HG03066 (cell line): ENCODE measurements around the gene CDK5.
"Not testable (repeated sequence)": the region's sequence is repeated elsewhere in the genome, so short reads cannot be mapped to it uniquely, and the experiment has no call there.

ENCODE experiments used
- ATAC-seq: cut with Tn5 transposase; IDR thresholded peaks from one replicate; pipeline ENCODE4 v1.9.1; 2021; ENCODE audit warnings: low read depth; ENCODE audit not compliant: unreplicated experiment

The CDK5 gene

GRCh38 chr7:151018421-151019129 is 39.1 kb downstream of the CDK5 start:
- no peak for ATAC-seq

- no peak for ATAC-seq
Observed at GRCh38 chr7:151017953-151018420, 39.7 kb downstream of the CDK5 start.

- ATAC-seq = no peak
Observed at GRCh38 chr7:151017370-151017952, 40.2 kb downstream of the CDK5 start.

DNA sequence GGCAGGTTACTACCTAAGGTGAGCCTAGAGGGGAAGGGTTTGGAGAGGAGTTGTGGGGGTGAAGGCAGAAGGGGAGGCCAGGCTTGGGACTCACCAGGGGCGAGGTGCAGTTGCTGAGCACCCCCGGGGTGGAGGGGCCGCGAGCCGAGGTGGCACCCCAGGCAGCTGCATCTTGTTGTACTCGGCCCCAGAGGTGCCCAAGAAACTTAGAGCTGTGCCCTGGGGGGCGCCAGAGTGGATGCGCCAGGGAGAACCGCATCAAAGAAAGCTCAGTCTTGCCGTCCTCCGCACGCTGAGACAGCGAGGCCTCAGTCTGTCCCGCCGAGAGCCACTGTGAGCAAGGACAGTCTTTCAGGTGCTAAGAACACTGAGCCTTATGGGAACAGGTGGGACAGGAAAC is 40.8 kb downstream of the CDK5 start:
- ATAC-seq = no peak

DNA sequence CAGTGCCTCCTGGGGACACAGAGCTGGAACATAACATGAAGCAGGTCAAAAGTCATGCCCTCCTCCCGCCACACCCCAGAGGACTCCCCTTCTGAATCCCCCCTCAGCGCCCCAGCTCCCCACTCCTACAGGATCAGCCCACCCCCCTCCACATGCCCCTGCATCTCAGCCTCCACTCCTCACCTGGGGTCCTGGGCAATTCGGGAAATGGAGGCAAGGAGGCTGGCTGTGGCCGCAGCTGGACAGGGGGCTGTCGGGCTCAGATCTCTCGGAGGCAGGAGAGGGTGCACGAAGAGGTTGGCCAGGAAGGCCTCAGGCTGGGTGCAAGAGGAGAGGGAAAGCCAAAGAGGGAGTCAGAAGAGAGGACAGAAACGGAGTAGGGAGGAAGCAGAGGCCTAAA is 41.2 kb downstream of the CDK5 start:
- ATAC-seq = no peak

GRCh38 chr7:151015967-151016366 is 41.7 kb downstream of the CDK5 start:
- no peak for ATAC-seq

GRCh38 chr7:151014950-151015349 is 42.7 kb downstream of the CDK5 start:
- no peak for ATAC-seq

DNA sequence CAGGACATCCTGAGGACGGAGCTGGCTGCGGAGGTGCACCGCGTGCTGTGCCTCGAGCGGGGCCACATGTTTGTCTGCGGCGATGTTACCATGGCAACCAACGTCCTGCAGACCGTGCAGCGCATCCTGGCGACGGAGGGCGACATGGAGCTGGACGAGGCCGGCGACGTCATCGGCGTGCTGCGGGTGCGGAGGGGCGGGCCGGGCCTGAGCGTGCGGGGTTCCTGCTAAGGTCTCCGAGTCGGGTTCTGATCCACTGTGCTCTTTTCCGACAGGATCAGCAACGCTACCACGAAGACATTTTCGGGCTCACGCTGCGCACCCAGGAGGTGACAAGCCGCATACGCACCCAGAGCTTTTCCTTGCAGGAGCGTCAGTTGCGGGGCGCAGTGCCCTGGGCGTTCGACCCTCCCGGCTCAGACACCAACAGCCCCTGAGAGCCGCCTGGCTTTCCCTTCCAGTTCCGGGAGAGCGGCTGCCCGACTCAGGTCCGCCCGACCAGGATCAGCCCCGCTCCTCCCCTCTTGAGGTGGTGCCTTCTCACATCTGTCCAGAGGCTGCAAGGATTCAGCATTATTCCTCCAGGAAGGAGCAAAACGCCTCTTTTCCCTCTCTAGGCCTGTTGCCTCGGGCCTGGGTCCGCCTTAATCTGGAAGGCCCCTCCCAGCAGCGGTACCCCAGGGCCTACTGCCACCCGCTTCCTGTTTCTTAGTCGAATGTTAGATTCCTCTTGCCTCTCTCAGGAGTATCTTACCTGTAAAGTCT is 43.8 kb downstream of the CDK5 start:
- ATAC-seq = peak; percentile 54

DNA sequence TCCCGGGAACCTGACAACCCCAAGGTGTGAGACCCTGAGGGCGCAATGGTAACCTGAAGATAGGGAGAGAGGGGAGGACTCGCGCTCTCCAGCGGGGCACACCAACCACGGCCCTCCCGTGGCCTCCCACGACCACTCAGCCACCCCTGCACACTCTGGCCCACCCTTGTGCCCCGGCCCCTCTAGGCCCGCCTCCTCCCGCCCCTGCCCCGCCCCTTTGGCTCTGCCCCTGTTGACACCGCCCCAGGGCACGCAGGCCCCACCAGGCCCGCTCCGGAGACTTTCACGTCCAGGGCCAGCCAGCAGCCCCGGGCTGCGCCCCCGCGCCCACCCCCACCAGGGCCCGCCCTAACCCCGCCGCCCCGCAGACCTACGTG is 44.4 kb downstream of the CDK5 start:
- ATAC-seq = no peak

DNA sequence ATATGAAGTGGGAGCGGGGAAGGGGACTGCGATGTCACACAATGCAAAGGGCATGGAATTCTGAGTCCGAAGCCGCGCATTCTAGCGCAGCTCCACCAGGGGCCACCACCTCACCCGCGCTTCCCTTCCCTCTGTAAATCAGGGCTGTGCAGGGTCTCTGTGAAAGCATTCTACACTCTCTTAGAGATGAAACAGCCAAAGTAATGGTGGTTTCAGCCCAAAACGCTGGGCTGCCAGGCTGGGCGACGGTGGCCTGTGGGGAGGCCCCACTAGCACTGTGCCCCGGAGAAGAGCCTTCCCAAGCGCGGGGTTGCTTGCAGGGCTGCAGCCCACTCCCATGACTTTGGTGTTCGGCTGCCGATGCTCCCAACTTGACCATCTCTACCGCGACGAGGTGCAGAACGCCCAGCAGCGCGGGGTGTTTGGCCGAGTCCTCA is 44.8 kb downstream of the CDK5 start:
- no peak for ATAC-seq

DNA sequence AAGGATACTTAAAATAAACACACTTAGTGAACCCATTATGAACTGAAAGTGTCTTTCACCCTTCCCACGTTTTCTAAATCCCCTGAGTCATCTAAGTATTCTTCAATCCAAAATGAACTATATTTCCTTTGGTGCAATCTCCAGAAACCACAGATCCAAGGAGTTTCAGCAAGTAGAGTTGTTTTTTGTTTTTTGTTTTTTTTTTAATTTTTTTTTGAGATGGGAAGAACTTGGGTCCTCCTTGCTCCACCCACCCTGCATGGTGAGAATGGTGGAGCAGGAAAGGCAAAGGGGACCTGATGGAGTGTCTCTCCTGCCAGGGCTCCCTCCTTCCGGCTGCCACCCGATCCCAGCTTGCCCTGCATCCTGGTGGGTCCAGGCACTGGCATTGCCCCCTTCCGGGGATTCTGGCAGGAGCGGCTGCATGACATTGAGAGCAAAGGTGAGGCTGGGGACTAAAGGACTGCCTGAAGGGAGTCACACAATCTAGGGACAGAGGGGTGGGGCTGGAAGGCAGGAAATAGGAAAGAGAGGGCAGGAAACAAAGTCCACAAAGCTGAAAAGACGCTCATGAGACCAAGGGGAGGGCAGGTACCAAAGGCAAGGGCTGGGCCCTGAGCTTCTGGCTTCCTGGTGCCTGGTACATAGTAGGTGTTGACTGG is 45.5 kb downstream of the CDK5 start:
- no peak for ATAC-seq

DNA sequence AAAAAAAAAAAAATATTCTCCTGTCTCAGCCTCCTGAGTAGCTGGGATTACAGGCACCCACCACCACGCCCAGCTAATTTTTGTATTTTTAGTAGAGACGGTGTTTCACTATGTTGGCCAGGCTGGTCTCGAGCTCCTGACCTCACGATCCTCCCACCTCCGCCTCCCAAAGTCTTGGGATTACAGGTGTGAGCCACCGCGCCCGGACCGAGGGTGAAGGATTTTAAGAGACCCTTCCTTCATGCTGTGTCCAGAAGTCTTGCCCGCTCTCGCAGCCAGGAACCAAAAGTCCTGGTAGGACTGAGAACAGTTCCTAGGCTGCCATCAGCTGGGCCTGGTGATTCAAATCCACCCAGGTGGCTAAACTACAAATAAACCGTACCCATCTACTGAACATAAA is 46.1 kb downstream of the CDK5 start:
- ATAC-seq = not testable (repeated sequence)

DNA sequence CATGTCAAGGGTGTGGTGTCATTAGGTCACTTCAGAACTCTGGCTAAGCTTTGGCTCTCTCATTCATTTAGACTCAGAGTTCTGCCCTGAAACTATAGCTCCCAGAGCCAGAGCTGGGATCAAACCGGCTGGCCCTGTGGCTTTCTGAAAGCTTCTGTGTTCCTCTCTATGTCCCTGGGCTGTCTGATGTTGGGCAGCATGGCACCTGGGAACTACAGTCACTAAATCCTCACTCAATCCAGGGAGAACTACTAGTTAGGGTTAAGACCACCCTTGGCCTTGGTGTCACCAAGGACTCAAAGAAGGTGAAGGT is 46.6 kb downstream of the CDK5 start:
- no peak for ATAC-seq

- no peak for ATAC-seq
Observed at GRCh38 chr7:151010307-151011096, 47.2 kb downstream of the CDK5 start.

DNA sequence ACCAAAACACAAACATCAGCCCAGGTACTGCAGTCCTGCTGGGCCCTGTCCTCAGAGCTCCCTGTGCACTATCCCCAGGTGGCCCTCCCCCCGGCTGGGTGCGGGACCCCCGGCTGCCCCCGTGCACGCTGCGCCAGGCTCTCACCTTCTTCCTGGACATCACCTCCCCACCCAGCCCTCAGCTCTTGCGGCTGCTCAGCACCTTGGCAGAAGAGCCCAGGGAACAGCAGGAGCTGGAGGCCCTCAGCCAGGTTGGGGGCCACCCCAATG is 47.7 kb downstream of the CDK5 start:
- ATAC-seq = no peak

DNA sequence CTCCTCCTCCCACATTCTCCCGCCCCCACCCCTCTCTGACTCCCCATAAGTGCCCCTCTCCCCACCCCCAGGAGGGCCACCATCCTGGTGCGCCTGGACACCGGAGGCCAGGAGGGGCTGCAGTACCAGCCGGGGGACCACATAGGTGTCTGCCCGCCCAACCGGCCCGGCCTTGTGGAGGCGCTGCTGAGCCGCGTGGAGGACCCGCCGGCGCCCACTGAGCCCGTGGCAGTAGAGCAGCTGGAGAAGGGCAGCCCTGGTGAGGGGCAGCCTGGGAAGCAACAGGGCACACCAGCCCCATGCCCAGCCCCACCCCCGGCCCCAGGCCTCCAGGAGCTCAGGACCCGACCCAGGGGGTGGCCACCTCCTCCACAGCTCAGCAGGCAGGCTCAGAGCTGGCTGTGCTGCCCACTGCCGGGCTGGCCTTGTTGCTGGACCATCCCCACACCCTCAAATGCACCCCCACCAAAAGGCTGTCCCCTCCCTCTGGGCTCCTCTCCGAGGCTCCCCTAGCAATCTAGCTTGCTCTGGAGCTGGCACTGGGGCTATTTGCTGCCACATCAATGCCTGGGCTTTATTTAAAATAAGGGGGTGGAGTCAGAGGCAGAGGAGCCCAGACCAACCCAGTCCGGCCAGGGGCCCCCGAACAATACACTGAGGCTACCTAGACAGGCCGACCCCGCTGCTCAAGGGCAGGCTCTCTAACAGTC is 48.2 kb downstream of the CDK5 start:
- ATAC-seq = no peak

- peak; percentile 63 for ATAC-seq
Observed at GRCh38 chr7:151008511-151009323, 49.0 kb downstream of the CDK5 start.

GRCh38 chr7:151008143-151008510 is 49.6 kb downstream of the CDK5 start:
- no peak for ATAC-seq

GRCh38 chr7:151007469-151007898 is 50.2 kb downstream of the CDK5 start:
- no peak for ATAC-seq
